Posterior vena cava (tissue), 2 donors: Measurements from ENCODE around the gene CLDN15. TPM values are rescaled to one million over a fixed set of nuclear protein-coding genes. Genes with fewer than 3 reads are reported as not detected.

Source experiments
- DNase-seq: peaks from one replicate; pipeline ENCODE4 v3.0.0-alpha.2; 2020; ENCODE audit warnings: low spot score
- intact Hi-C, 2 donors: fragments of 100-400 bp; cut with DNase I; formaldehyde crosslinking; loops; one replicate each; pipeline versions ENCODE4 v1.14.1 to v1.14.2; 2022 to 2023
- total RNA-seq, 2 donors: library from RNA; stranded (reverse); fragmentation: NEBNext Ultra II Directional; extraction: Animal tissue kit (Norgen Biotek cat#: 25700); gene quantifications; one replicate each; pipeline ENCODE4 v1.2.1, GENCODE V29; 2021
- donor health status: DM: yes; HTN: yes; CAD: no.
- donor health status: DM: yes; HTN: yes; CAD: no.

Gene CLDN15
- total RNA-seq, 2 donors from 2014 or later, result 4.9 to 5.1 TPM

DNA sequence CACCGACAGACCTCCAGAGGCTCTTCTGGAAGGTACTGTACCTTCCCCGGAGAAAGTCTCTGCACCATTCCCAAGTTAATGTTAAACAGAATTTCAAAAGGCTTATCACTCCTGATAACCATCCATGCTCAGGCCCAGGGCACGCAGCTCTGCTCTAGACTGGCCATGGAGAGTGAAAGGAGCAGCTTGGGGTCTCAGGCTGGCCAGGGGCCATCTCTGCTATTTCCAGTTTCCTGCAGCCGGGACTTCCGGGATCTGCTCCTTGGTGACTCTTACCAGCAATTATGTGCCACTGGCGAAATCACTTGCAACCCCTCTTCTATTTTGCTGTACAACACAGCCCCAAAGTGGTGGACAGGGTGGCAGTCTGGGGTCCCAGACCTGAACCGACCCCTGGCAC, 6.0 kb downstream of the CLDN15 start:
- intact Hi-C loops, result no loop called here
- no peak for DNase-seq

GRCh38 chr7:101226721-101227120, 10.9 kb downstream of the CLDN15 start:
- no peak for DNase-seq
- intact Hi-C loops, result no loop called here

- intact Hi-C loops, result no loop called here
- DNase-seq, result no peak
Measured at GRCh38 chr7:101225650-101226049, 12.0 kb downstream of the CLDN15 start.

DNA sequence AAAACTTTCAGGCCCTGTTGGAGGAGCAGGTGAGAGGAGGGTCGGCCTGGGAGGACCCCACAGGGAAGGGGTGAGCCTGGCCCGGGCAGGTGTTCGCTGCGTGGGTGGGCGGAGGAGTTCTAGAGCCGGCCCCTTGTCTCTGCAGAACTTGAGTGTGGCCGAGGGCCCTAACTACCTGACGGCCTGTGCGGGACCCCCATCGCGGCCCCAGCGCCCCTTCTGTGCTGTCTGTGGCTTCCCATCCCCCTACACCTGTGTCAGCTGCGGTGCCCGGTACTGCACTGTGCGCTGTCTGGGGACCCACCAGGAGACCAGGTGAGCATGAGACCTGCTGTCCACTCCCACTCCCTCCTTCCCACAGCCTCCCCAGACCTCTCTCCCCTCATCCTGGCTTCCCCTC, 14.1 kb downstream of the CLDN15 start:
- intact Hi-C loops, result no loop called here
- DNase-seq, result no peak

- DNase-seq, result no peak
- intact Hi-C loops, result no loop called here
Measured at GRCh38 chr7:101222275-101222830, 15.2 kb downstream of the CLDN15 start.

DNA sequence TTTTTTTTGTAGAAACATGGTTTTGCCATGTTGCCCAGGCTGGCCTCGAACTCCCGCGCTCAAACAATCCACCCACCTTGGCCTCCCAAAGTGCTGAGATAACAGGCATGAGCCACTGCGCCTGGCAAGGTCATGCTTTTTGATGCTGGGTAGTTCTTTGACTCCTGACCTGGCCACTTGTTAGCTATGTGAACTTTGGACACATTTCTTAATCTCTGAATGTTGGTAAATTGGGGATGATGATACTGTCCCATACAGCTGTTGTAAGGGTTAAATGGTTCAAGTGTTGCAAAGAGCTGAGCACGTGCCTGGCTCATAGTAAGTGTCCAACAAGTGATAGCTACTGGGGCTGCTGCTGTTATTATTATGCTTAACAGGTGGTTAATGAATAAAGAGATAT, 17.3 kb downstream of the CLDN15 start:
- intact Hi-C loops, result loop anchor here in 1 of 2 donors (2.0 kb wide), 1 partner anchor 31 kb away; no protein-coding TSS in a partner anchor
- DNase-seq, result no peak

GRCh38 chr7:101218236-101219125, 19.1 kb downstream of the CLDN15 start:
- intact Hi-C loops, result no loop called here
- DNase-seq, result no peak

GRCh38 chr7:101217388-101218235, 20.0 kb downstream of the CLDN15 start, which contains the start of the genes PLOD3 and ZNHIT1:
PLOD3 (minus strand) TSS chr7:101217581; CDS start chr7:101217274, 307 bp downstream.
ZNHIT1 (plus strand) TSS chr7:101218165; CDS start chr7:101218196, 31 bp downstream.
- DNase-seq, result peak; percentile 99
- intact Hi-C loops, result no loop called here

- intact Hi-C loops, result no loop called here
Measured at GRCh38 chr7:101216860-101217387, 20.7 kb downstream of the CLDN15 start.

DNA sequence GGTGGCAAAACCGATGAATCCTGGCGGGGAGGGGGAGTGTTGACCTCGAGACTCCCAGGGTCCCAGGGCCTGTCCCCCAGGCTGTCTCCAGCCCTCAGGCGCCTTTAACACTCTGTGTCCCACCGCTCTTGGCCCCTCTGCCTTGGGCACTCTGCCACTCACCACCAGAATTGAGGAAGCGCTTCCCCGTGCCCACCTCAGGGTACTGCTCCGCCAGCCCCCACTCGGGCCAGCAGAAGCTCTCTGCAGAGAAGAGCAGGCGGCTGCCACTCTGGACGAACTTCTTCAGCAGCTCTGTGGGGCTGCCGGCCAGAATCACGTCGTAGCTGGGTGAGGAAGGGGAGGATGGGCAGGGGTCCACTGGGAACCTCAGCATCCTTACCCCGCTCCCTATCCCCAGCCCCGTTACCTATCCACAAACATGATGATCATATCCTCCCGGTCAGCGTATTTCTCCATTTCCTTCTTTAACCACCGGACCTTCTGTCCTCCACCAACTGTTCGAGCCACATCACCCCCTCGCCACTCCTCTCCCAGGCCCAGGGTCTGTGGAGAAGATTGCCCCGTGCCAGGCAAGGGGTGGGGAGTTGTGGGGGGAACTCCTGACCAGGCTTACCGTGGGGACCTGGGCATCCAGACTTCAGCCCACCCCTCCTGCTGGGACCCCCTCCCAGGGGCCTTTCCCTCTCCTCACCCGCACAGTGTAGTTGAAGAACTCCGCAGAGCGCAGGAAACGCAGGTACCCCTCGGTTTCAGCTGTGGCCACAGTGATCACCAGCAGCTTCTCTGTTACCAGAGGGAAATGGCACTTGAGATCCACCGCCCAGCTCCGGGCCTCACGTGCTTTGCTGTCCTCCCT, 21.4 kb downstream of the CLDN15 start:
- intact Hi-C loops, result no loop called here
- DNase-seq, result no peak

More at GRCh38 chr7:101216860-101217387, 20.7 kb downstream of the CLDN15 start:
- DNase-seq, result no peak

DNA sequence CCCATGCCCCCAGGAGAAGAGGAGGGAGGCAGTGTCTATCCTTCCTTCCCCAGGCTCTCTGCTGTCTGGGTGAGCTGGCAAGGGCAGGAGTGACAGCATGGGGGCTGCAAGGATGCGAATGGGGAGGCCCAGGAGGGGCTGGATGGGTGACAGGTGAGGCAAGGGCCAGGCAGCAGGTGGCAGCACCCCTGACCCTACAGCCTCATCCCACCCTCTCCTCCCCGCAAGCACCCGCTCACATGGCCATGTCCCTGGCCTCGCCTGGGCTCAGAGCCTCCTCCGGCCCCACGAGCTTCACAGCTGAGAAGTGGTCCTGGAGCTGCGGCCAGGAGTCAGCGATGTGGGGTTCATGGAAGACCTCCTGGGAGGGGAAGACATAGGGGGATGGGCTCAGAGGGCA, 25.6 kb downstream of the CLDN15 start:
- intact Hi-C loops, result no loop called here
- no peak for DNase-seq

DNA sequence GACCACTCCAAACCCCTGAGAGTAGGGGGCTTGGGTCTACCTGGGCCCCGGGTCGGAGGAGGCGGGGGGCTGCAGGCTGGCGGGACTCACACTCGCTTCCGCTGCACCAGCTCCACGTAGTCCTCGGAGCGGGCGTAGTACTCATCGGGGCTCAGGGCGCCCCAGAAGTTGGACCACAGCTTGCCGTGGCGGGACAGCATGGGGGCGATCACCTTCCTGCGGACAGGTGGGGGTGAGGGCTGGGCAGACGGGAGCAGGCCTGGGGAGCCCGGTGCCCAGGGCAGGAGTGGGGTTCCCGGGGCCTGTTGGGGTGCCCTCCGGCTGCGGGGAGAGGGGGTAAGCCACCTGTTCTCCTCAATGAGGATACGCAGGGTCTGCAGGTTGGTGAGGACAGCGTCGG, 26.1 kb downstream of the CLDN15 start:
- intact Hi-C loops, result no loop called here

DNA sequence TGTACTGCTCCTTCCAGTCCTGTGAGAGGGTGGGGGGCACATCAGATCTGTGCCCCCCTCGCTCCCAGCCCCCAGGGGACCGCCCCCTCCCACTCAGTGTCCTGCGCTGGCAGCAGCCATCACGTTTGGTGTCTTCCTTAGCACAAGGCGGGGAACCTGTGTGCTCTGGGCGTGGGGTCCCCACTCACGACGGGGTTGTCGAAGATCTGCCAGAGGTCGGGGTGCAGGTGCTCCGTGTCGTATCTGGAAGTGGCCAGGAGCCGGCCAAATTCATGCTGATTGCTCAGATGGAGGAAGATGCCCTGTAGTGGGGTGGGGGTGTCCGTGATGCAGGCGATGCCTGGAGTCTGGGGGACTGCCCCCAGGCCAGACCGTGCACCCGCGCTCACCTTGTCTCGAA, 27.5 kb downstream of the CLDN15 start:
- intact Hi-C loops, result no loop called here
- DNase-seq, result no peak

More for the DNA sequence above, 26.1 kb downstream of the CLDN15 start:
- DNase-seq, result no peak

- DNase-seq, result no peak
- intact Hi-C loops, result no loop called here
Measured at GRCh38 chr7:101208794-101209193, 28.8 kb downstream of the CLDN15 start.

GRCh38 chr7:101207459-101207858, 30.1 kb downstream of the CLDN15 start:
- intact Hi-C loops, result no loop called here
- no peak for DNase-seq

DNA sequence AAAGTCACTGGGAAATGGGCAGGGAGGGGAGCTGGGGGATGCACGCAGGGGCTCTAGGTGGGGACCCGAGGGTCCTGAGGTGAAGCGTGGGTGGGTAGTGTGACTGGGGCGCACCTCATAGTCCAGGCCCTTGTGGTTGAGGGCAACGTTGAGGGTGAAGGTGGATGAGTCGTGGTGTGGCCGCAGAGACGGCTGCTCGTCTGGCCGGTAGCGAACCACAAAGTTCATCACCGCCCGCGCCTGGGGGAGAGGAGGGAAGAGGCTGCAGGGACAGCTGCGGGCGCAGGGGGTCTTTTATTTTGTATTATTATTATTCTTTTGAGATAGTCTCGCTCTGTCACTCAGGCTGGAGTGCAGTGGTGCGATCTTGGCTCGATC, 30.9 kb downstream of the CLDN15 start:
- no peak for DNase-seq
- intact Hi-C loops, result no loop called here

GRCh38 chr7:101205901-101206664, 31.5 kb downstream of the CLDN15 start:
- DNase-seq, result no peak
- intact Hi-C loops, result no loop called here
